NOMO-1 treated with DMSO at 0.1 percent for 48 hours (cell line): ENCODE data around the gene CCT7.

ENCODE experiments used
- DNase-seq: peaks from one replicate; lab custom pipeline; 2025; ENCODE audit not compliant: unreplicated experiment; lab: John Stamatoyannopoulos, UW

CCT7 gene

GRCh38 chr2:73225513-73226360, 8.4 kb upstream of the CCT7 start:
- DNase-seq, result no peak

- no peak for DNase-seq
These were observed 7.0 kb upstream of the CCT7 start for GRCh38 chr2:73227086-73227485.

GRCh38 chr2:73228631-73229030, 5.5 kb upstream of the CCT7 start:
- no peak for DNase-seq

- DNase-seq, result peak; percentile 27
These were observed 1.5 kb upstream of the CCT7 start for GRCh38 chr2:73232403-73233153.

GRCh38 chr2:73233154-73233931, 765 bp upstream of the CCT7 start, which contains the start of gene PRADC1:
Gene PRADC1 (minus strand): TSS chr2:73233239. CDS start chr2:73233160, 79 bp downstream.
- DNase-seq, result peak; percentile 99

- DNase-seq, result peak; percentile 8
These were observed 1.4 kb downstream of the CCT7 start for GRCh38 chr2:73235315-73236028.

- DNase-seq, result no peak
These were observed 3.1 kb downstream of the CCT7 start for GRCh38 chr2:73237168-73237567.

GRCh38 chr2:73238149-73238548, 4.0 kb downstream of the CCT7 start:
- DNase-seq, result no peak

GRCh38 chr2:73238976-73239375, 4.9 kb downstream of the CCT7 start:
- no peak for DNase-seq

- DNase-seq, result no peak
These were observed 5.7 kb downstream of the CCT7 start for GRCh38 chr2:73239776-73240175.

GRCh38 chr2:73243884-73244570, 9.9 kb downstream of the CCT7 start:
- DNase-seq, result no peak

GRCh38 chr2:73244580-73244979, 10.5 kb downstream of the CCT7 start:
- DNase-seq, result no peak

GRCh38 chr2:73246850-73247249, 12.7 kb downstream of the CCT7 start:
- DNase-seq, result no peak

GRCh38 chr2:73249636-73250035, 15.5 kb downstream of the CCT7 start:
- no peak for DNase-seq

GRCh38 chr2:73250872-73251846, 17.1 kb downstream of the CCT7 start:
- DNase-seq, result no peak

GRCh38 chr2:73252238-73253027, 18.3 kb downstream of the CCT7 start:
- no peak for DNase-seq

GRCh38 chr2:73253400-73253799, 19.3 kb downstream of the CCT7 start:
- peak; percentile 43 for DNase-seq

- DNase-seq, result peak; percentile 62
These were observed 19.8 kb downstream of the CCT7 start for GRCh38 chr2:73253901-73254300.
